NCI-H146 treated with DMSO at 0.1 percent for 48 hours (cell line): ENCODE measurements around the gene HMG20A.
"Not testable (repeated sequence)": the region's sequence is repeated elsewhere in the genome, so short reads cannot be mapped to it uniquely, and the experiment has no call there.

Source experiments
- DNase-seq: peaks from one replicate; lab custom pipeline; 2025; ENCODE audit not compliant: unreplicated experiment; lab: John Stamatoyannopoulos, UW

Gene HMG20A

DNA sequence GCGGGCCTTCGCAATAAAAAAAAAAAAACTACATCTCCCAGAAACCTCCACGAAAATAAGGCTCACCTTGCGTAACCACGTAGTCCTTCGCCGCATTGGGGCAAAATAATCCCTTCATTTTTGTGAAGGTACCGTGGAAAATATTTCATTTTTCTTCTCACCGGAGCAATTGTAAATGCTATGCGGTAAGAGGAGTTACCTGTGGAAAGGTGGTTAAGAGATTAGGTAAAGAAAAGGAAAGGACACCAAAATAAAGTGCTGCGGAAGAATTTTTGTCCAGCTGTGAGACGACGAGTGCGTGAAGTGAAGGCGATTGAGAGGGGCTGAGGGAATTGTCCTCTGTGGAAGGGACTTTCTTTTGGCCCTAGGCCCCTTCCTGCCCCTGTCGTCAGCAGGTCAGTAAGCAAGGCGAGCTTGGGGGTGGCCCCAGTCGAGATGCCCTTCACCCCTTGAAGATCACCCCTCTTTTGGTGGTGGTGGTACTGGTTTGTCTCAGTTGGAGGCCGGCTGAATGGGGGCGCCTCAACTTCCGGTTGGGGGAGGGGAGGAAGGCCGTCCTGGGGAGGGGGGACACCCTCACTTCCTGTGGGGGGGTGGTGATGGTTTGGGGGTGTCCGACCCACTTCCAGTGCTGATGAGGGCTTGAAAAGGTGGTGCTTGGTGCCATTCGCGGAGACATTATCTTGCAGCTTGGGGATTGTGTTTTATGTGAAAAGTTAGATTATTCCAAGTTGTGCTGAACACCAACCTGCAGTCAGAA lies at the start of gene HMG20A:
Gene HMG20A (plus strand): TSS at position 279 of the 760 bp plus-strand sequence. CDS start 37,520 bp downstream, outside the sequence.
- peak; percentile 78 for DNase-seq

DNA sequence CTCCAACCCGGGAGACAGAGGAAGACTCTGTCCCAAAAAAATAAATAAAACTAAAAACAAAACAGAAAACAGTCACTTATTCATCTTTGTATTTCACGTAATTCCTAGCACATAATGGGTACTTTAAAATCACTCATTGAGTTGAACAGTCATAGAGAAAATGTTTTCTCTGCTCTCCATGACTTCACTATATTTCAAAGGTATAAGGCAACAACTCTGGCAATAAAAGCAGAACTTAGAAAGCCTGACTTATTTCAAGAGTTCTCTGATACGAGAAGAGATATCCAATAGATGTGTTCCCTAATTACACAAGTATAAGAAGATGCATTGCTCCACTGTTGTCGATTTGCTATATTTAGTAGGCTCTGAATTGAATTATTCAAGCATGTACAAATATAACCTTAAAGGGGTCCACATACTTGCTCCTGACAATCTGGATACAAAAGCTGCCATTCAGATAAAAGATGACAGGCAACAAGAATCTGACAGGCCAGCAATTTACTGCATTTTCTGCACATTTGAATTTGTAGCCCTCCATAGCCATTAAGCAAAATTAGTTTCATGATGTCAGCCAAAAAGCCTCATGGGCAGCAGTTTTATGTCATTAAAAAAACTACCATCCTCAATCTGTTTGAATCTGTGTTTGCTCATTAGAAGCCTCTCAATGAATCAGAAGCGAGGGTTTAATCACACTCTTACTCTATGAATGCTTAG lies 48.7 kb upstream of the HMG20A start:
- DNase-seq, result no peak

DNA sequence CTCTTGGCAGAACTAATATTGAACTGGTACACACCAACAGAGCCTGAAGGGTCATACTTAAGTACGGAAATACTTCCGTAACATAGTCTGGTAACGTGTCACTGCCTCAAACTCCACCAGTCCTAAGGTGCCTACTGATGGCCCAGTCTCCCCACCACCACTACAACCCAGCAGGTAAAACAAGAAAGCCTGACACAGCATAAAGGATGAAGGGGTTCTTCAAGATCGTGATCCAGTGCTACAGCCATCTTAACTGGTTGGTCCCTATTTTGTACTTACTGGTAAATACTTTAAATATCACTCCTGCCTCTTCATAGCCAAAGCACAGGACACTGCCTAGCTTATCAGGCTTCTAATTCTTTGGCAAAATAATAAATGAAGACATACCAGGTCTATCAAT lies 47.2 kb upstream of the HMG20A start:
- DNase-seq, result no peak

DNA sequence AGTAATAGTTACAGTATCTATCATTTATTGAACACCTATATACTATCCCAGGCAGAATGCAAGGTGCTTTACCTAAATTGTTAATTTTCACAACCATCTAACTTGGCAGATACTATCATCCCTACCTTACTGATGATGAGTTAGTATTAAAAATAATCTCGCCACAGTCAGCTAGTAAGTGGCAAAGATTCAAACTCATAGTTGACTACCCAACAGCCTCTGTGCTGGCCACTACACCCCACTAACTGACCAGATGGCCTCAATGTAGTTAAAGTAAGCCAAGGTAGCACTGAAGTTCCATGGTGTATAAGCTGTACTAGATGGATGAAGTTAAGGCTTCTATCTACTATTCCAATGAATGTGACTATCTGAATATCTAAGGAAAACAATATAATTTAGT lies 45.6 kb upstream of the HMG20A start:
- DNase-seq, result no peak

DNA sequence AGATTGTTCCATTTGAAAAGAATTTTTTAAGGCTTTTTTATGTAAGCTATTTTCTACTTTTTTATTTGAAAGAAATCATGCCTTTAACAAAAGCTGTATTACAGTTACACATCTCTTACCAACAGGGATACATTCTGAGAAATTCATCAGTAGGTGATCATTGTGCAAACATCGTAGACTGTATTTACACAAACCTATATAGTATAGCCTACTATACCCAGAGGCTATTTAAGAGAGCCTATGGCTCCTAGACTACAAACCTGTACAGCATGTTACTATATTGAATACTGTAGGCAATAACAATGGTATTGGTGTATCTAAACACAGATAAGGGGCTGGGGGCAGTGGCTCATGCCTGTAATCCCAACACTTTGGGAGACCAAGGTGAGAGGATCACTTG lies 43.9 kb upstream of the HMG20A start:
- peak; percentile 9 for DNase-seq

DNA sequence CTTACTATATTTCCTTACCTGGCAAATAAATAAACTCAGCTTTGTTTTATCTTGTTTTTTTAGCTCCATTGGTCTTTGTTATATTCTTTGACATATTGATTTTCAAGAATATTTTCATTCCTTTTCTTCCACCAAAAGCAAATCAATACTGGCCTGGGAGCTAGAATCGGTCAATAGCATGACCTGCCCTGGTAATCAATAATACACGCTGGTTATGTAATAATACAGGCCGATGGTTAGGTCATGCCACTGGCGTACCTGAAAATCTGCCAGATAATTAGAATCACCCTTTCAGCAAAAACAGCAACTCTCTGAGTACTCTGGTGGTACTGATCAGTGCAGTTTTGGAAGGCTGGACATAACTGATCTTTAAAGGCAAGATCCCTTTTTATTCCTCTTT lies 40.7 kb upstream of the HMG20A start:
- DNase-seq, result no peak

DNA sequence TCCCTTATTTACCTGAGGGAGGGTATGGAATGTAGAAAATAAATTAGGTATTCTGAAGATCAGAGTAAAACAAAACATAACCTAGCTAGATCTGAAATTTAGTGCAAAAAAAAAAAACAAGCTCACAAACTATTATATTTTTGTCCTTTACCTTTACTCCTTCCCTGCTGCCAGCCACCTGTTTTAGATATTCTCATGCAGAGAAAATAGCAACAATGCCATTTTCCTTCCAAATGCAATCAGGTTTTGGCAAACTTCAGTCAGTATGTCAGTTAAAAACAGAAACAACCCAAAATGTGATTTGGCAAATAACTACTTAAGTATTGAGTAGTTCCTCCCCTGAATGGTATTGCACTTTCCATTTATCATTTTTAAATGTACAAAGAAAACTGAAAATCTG lies 36.6 kb upstream of the HMG20A start:
- no peak for DNase-seq

DNA sequence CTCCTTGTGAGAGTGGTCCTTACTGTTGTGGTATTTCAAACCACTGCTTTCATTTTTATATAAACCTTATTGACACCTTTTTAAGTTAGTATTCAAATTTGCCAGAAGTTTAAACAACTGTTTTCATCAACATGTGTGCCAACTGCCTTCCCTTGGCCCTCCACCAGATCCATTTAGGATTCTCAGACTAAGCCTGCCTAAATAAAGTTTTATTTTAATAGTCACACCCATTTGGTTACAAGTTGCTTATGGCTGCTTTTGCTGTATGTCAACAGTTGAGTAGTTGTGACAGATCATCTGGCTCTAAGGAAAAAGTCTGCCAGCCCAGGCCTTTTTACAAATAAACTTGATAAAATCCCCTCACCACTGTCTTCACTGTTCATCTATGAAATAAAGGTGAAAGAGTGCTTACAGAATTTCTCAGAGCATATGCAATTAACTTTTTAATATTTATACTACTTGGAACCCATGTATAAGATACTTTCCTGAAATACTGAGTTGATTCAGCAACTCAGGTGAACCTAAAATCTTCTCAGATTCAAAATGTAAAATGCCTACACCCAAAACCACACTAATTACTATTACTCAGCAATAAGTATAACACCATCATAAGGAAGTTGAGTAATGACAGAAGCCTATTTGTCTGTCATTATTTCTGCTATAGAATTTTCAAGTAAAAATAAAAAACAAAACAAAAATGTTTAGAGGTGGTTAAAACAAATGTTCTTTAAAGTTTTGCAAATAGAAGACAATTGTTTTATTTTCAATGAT lies 35.9 kb upstream of the HMG20A start:
- DNase-seq, result no peak

DNA sequence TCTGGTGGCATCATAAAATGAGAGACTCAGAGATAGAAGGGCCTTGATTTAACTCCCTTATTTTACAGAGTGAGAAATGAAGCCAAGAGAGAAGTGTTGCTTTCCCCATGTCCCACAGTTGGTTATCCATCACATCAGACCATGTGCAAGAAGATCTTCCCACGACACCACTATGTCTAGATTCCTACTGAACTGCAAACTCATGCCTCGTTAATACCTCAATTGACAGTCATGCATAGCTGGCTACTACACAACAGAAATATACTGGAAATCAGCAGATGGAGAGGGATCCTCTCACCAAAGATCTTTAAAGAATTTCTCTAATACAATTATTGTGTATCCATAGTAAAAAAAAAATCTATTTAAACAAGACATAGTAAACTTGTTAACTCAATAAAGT lies 34.1 kb upstream of the HMG20A start:
- DNase-seq, result no peak

DNA sequence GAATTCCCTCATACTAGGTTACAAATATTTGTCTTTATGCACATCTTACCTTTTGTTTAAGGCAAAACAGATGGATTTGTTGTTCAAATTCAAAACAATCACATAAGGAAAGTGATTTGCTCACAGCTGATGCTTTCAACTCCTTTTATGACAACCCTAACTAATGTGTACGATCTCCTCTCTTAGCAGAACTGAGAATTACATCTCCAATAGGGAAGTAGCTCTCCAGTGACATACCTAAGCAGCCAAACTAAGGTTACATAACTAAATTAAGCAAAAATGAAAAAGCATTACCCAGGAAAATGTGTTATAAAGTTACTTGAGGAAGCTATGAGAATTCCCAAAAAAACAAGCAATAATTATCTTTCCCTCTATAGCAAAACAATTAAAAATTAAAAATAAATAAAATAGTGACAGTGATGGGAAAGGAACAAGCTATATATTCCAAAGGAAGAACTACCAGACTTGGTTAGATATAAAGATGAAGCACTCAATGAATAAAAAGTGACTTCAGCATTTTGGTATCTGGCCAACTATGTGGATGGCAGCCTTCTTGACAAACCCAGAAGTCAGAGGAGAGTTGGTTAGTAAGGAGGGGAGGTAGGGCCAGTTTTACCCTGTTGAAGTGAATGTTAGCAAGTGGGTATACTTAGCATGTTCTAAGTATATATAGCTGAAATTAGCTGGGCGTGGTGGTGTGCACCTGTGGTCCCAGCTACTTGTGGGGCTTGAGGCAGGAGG lies 33.2 kb upstream of the HMG20A start:
- no peak for DNase-seq

DNA sequence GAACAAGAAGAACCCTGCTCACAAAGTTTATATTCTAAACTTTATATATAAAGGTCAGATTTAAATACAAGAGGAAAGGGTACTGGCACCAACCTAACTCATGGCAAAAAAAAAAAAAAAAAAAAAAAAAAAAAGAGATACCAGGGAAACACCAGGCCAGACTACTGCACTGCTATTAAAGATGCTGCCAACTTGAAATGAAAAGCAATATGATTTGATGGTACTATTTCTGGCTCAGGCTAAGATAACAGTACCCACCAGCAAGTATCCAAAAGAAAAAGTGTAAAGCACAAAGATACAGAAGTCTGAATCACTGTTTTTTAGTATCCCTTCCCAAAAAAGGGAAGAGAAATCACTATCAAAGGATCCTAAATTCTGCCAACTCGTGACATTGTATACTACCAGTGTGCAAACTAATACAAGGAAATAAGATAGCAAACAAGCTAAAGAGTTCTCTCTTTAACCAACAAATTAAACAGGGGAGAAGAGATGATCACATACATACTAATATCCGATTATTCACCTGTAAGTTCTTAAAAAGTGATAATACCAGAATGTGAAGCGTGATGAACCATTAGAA lies 29.2 kb upstream of the HMG20A start:
- no peak for DNase-seq

DNA sequence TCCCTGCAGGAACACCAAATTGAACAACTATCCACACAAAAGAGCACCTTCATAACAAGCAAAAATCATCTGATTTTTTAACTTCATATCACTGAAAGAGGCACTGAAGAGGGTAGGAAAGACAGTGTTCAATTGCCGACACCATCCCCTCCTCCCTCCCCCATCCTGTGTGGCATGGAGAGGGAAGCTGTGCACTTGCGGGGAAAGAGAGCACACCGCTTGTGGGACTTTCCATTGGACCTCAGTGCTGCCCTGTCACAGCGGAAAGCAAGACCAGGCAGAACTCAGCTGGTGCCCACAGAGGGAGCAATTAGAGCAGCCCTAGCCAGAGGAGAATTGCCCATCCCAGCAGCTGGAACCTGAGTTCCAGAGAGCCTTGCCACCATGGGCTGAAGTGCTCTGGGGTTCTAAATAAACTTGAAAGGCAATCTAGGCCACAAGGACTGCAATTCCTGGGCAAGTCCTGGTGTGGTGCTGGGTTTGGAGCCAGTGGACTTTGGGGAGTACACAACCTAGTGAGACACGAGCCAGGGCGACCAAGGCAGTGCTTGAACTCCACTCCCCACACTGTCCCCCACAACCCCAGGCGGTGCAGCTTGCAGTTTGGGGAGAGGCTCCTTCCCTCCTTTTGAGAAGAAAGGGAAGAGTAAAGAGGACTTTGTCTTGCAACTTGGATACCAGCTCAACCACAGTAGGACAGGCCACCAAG lies 27.8 kb upstream of the HMG20A start:
- DNase-seq, result no peak

DNA sequence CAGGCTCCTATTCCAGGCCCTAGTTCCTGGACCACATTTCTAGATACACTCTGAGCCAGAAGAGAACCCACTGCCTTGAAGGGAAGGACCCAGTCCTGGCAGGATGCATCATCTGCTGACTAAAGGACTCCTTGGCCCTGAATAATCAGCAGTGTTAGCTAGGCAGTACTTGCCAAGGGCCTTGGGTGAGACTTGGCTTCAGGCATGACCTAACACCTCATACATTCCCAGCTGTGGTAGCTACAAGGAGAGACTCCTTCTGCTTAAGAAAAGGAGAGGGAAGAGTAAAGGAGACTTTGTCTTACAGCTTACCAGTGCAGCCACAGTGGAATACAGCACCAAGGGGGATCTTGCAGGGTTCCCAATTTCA lies 27.2 kb upstream of the HMG20A start:
- DNase-seq, result no peak

DNA sequence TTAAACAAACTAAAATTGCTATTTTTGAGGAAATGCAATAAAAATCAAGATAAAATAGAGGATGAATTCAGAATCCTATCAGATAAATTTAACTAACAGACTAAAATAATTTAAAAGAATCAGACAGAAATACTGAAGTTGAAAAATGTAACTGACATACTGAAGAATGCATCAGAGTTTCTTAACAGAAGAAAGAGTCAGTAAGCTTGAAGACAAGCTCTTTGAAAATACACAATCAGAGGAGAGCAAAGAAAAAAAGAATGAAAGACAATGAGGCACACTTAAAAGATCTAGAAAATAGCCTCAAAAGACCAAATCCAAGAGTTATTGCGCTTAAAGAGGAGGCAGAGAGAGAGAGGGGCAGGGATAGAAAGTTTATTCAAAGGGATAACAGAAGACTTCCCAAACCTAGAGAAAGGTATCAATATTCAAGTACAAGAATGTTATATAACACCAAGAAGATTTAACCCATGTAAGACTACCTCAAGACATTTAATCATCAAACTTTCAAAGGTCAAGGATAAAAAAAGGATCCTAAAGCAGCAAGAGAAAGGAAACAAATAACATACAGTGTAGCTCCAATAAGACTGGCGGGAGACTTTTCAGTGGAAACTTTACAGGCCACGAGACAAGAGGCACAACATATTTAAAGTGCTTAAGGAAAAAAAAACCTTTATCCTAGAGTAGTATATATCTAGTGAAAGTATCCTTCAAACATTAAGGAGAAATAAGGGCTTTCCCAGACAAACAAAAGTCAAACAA lies 25.5 kb upstream of the HMG20A start:
- DNase-seq, result no peak

DNA sequence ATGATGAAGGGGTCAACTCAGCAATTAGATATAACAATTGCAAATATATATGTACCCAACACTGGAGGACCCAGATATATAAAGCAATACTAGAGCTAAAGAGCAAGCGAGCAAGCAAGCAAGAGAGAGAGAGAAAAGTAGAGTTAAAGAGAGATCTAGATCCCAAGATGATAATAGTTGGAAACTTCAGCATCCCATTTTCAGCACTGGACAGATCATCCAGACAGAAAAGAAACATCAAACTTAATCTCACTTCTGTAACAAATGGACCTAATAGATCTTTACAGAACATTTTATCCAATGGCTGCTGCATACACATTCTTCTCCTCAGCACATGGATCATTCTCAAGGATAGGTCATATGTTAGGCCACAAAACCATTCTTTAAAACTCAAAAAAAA lies 24.0 kb upstream of the HMG20A start:
- no peak for DNase-seq

DNA sequence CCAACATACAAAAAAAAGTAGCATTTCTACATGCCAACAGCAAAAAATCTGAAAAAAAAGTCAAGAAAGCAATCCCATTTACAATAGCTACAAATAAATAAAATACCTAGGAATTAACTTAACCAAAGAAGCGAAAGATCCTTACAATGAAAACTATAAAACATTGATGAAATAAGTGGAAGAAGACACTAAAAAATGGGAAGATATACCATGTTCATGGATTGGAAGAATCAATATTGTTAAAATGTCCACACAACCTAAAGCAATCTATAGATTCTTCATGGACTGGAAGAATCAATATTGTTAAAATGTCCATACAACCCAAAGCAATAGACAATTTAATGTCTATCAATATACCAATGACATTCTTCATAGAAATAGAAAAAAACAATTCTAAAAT lies 21.8 kb upstream of the HMG20A start:
- no peak for DNase-seq

DNA sequence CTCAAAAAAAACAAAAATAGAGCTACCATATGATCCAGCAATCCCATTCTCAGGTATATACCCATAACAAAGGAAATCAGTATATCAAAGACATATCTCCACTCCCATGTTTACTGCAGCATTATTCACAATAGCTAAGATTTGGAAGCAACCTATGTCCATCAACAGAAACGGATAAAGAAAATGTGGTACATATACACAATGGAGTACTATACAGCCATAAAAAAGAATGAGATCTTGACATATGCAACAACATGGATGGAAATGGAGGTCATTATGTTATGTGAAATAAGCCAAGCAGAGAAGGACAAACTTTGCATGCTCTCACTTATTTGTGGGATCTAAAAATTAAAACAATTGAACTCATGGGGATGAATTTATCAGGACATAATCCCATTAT lies 20.4 kb upstream of the HMG20A start:
- no peak for DNase-seq

DNA sequence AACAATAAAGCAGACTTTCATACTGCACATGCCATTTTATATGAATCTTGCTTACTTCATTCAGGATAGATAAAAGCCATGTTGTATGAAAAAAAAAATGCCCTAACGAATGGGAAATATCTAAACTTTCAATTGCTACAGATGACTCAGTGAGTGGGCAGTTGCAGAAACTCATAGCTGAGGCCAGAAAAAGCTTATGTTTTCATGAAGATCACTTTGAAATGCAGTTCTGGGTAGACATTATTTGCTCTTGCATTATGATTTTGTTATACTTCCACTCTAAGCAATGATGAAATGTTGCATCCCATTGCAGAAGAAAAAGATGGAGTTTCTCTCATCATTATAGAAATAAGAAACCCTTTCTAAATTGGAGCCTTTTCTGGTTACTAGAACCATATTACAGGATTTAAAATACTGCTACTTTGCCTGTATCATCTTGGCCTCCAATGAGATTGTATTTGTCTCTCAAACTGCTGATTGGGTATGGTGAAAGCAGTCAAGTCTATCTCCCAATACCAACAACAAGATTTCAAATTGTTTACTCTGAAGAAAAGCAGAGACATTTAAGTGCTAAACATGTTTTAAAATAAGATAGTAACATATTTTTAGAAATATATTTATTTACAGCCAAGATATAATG lies 17.8 kb upstream of the HMG20A start:
- DNase-seq, result no peak

DNA sequence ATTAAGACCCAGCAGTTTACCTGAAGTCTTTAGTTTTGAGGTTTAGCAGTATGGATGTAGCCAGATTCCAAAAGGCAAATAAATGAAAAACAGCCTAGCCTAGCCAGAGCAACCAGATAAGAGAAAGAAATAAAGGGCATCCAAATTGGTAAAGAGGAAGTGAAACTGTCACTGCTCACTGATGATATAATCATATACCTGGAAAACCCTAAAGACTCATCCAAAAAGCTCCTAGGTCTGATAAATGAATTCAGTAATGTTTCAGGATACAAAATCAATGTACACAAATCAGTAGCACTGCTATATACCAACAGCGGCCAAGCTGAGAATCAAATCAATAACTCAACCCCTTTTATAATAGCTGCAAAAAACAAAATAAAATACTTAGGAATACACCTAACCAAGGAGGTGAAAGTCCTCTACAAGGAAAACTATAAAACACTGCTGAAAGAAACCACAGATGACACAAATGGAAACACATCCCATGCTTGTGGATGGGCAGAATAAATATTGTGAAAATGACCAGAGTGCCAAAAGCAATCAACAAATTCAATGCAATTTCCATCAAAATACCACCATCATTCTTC lies 14.4 kb upstream of the HMG20A start:
- not testable (repeated sequence) for DNase-seq
